Fibroblast of villous mesenchyme (primary cell): ENCODE measurements around the gene POLH. TPM values are rescaled to one million over a fixed set of nuclear protein-coding genes. Genes with fewer than 3 reads are reported as not detected.
"Not testable (repeated sequence)": the region's sequence is repeated elsewhere in the genome, so short reads cannot be mapped to it uniquely, and the experiment has no call there.

Experiments
- DNase-seq: peaks from one replicate; pipeline ENCODE4 v3.0.0-alpha.2; 2010; ENCODE audit warnings: low read depth
- H3K4me3 ChIP-seq: 2 replicates; pipeline ENCODE4 v1.5.1; 2011; ENCODE audit warnings: low read depth, mild to moderate bottlenecking, low read length
- CTCF ChIP-seq: IDR thresholded peaks from 2 replicates; pipeline ENCODE4 v1.5.1; 2012; ENCODE audit warnings: low read depth, mild to moderate bottlenecking, low read length; ENCODE audit not compliant: insufficient read depth
- total RNA-seq: library from RNA; depleted of rRNA; stranded (reverse); fragments of >200 nt; gene quantifications from 2 replicates; pipeline ENCODE4 v1.2.3, GENCODE V29; 2012

Gene POLH
- total RNA-seq, 1 donor = 40.6 TPM

DNA sequence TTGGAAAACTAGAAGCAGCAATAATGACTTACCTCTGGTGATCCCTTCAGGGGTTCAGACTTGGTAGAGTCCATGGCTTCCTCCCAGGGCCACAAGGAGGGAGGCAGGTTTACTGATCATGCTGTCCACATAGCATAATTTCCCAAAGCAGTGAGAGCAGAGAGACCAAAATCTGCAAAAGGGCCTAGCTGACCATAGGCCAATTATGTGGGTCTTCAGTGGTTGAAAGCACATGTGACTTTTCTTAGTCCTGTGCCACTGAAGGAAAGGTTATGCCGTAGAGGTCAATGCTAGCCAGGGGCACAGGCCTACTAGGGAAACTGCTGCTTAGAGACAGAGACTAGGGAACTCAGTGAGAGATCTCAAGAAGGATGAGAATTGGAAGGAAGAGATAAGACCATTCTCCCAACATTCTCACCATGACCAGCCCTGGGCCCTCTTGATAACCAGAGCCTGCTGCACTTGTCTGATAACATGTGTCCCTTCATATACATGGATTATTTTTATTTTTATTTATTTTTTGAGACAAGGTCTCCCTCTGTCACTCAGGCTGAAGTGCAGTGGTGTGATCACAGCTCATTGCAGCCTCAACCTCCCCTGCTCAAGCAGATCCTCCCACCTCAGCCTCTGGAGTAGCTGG, 55.1 kb downstream of the POLH start:
- no peak for DNase-seq
- no peak for TF ChIP-seq CTCF
- no peak overlapping the region for H3K4me3 ChIP-seq

GRCh38 chr6:43633002-43633401, 57.0 kb downstream of the POLH start:
- not testable (repeated sequence) for DNase-seq, H3K4me3 ChIP-seq

GRCh38 chr6:43634702-43635303, 58.8 kb downstream of the POLH start:
- no peak for TF ChIP-seq CTCF
- no peak overlapping the region for H3K4me3 ChIP-seq
- DNase-seq = no peak

GRCh38 chr6:43635387-43636307, 59.7 kb downstream of the POLH start, which contains the start of gene MAD2L1BP:
MAD2L1BP (plus strand) TSS chr6:43635840; CDS start chr6:43635876, 36 bp downstream.
- peak; percentile 62 for DNase-seq
- peak within 1 kb of the TSS; percentile 85 for H3K4me3 ChIP-seq
- TF ChIP-seq CTCF = no peak

DNA sequence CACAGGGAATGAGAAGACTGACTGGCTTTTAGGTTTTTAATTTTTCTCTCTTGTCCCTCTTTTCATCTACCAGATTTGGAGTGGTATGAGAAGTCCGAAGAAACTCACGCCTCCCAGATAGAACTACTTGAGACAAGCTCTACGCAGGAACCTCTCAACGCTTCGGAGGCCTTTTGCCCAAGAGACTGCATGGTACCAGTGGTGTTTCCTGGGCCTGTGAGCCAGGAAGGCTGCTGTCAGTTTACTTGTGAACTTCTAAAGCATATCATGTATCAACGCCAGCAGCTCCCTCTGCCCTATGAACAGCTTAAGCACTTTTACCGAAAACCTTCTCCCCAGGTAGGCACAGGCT, 60.3 kb downstream of the POLH start:
- peak overlapping the region; percentile 85 for H3K4me3 ChIP-seq
- TF ChIP-seq CTCF = no peak
- DNase-seq = peak; percentile 13

GRCh38 chr6:43639984-43640800, 64.2 kb downstream of the POLH start:
- H3K4me3 ChIP-seq = no peak overlapping the region
- TF ChIP-seq CTCF = no peak

More at GRCh38 chr6:43639984-43640800, 64.2 kb downstream of the POLH start:
- no peak for DNase-seq
